SK-N-SH (cell line): ENCODE measurements around the gene MGLL.

Experiments
- CTCF ChIP-seq: fragments of 200-600 bp; sonication (generic); IDR thresholded peaks from 2 replicates; pipeline ENCODE4 v1.6.1; 2017; ENCODE audit warnings: antibody characterized with exemption, mild to moderate bottlenecking, moderate library complexity
- RCOR1 ChIP-seq: fragments of 150-350 bp; IDR thresholded peaks from 2 replicates; pipeline ENCODE4 v1.6.1; 2017; ENCODE audit warnings: antibody characterized with exemption, low read length
- RFX5 ChIP-seq: IDR thresholded peaks from 2 replicates; pipeline ENCODE4 v1.6.1; 2012; ENCODE audit warnings: mild to moderate bottlenecking, improper control_type of control experiment, low read length
- SMC3 ChIP-seq: IDR thresholded peaks from 2 replicates; pipeline ENCODE4 v1.6.1; 2012; ENCODE audit warnings: low read depth, low read length, improper control_type of control experiment
- USF2 ChIP-seq: fragments of 150-350 bp; IDR thresholded peaks from 2 replicates; pipeline ENCODE4 v1.6.1; 2017; ENCODE audit warnings: antibody characterized with exemption, low read length, low read depth, borderline replicate concordance
- TF ChIP-seq, protein P1 (sequence below): IDR thresholded peaks from 2 replicates; pipeline ENCODE4 v1.6.1; 2012; ENCODE audit warnings: mild to moderate bottlenecking, low read depth, low read length, moderate library complexity

GRCh38 chr3:127679534-127680145 lies 142.7 kb downstream of the MGLL start:
- TF ChIP-seq USF2: no peak
- no peak for TF ChIP-seq RFX5
- TF ChIP-seq, protein P1, sequence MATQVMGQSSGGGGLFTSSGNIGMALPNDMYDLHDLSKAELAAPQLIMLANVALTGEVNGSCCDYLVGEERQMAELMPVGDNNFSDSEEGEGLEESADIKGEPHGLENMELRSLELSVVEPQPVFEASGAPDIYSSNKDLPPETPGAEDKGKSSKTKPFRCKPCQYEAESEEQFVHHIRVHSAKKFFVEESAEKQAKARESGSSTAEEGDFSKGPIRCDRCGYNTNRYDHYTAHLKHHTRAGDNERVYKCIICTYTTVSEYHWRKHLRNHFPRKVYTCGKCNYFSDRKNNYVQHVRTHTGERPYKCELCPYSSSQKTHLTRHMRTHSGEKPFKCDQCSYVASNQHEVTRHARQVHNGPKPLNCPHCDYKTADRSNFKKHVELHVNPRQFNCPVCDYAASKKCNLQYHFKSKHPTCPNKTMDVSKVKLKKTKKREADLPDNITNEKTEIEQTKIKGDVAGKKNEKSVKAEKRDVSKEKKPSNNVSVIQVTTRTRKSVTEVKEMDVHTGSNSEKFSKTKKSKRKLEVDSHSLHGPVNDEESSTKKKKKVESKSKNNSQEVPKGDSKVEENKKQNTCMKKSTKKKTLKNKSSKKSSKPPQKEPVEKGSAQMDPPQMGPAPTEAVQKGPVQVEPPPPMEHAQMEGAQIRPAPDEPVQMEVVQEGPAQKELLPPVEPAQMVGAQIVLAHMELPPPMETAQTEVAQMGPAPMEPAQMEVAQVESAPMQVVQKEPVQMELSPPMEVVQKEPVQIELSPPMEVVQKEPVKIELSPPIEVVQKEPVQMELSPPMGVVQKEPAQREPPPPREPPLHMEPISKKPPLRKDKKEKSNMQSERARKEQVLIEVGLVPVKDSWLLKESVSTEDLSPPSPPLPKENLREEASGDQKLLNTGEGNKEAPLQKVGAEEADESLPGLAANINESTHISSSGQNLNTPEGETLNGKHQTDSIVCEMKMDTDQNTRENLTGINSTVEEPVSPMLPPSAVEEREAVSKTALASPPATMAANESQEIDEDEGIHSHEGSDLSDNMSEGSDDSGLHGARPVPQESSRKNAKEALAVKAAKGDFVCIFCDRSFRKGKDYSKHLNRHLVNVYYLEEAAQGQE: no peak
- TF ChIP-seq CTCF: no peak
- TF ChIP-seq SMC3: no peak
- TF ChIP-seq RCOR1: no peak
